ENCODE measurements around the gene PHF21A.
"Not testable (repeated sequence)": the region's sequence is repeated elsewhere in the genome, so short reads cannot be mapped to it uniquely, and the experiment has no call there.

The PHF21A gene

DNA sequence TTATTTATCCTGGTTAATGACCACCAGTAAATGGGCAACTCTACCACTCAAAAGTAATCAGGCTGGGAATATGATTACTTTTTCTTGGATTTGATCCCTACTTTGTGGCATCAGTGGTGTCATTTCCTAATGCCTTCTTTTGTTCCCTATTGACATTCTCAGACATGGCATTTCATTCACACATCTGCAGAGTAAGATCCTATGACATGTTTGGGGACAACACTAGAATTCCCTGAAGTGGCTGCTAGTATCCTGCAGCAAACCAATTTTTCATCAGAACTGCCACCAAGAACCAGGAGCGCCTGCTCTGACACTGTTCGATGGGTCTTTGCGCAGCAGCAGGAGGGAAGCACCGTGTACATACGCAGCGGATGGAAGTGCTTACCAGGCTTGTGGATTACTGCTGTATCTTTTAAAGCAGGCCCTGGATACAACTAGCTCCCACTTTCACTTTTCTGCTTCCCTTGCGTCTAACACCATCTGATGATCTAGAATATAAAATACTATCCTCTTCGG, 101.1 kb downstream of the PHF21A start:
- no peak for FAIRE-seq

DNA sequence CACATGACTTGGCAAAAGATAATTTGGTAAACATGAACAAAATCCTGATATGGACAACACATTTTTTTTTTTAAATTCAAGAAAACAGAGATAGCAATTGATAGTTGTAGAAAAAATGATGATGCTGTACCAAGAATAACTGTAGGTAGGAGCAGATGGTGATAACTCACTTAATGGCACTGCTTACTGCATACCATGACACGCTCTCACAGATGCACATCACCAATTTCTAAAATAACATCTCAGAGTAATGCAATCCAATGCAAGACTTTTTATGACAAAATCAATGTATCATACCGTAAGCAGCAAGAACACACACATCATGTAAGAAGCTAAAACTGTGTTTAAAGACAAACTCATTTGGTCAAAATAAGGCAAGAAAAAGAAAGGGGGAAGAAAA, 102.6 kb downstream of the PHF21A start:
- no peak for FAIRE-seq

DNA sequence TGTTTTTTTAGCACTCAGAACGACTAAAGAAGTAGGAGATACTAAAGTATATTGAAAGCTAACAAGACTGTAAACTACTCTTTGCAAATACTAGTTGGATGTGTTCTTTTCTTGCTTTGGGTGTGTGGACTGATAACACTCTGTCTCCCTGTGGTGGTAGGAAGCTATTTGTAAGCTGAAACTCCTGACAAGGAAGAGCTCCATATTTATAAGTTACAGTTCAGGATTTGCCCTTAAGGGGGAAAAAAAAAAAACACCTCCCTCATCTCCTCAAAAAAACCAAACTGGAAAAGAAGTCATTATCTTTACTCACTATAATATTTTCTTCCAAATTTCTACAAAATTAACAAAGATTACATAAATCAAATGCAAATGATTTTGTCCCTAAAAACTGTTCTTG, 103.9 kb downstream of the PHF21A start:
- no peak for FAIRE-seq

DNA sequence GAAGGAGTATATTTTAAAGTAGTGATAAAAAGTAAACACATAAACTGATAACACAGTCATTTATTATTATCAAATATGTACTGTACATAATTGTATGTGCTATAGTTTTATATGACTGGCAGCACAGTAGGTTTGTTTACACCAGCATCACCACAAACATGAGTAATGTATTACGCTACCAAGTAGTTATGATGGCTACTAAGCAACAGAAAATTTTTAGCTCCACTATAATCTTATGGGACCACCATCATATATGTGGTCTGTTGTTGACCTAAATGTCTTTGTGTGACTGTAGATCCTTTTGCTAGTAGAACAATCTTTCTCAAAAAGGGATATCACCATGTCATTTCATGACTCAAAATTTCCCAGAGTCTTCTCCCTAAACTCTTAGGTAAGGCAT, 105.3 kb downstream of the PHF21A start:
- FAIRE-seq = no peak

DNA sequence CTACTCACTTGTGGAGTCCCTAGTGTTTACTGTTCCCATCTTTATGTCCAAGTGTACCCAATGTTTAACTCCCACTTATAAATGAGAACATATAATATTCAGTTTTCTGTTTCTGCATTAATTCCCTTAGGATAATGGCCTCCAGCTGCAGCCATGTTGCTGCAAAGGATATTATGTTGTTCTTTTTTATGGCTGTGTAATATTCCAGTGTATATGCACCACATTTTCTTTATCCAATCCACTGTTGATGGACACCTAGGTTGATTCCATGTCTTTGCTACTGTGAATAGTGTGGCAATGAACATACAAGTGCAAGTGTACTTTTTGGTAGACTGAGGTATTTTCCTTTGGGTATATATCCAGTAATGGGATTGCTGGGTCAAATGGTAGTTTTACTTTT, 107.1 kb downstream of the PHF21A start:
- not testable (repeated sequence) for FAIRE-seq

DNA sequence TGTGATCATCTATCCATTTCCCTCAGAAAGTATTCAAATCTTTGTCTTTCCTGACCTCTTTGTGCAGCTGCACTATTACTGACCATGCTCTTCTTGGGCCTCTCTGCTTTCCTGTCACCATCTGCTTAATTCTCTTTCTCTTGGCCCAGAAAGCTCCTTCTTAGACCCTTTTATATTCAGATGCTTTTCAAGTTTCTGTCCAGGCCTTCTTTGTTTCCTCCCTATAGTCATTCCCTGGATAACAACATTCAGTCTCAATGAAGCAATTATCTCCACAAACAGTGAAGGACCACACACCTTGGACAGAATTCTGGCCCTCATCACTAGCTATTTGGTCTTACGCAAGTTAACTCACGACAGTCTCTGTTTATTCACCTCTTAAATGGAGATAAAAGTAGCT, 109.1 kb downstream of the PHF21A start:
- no peak for FAIRE-seq

DNA sequence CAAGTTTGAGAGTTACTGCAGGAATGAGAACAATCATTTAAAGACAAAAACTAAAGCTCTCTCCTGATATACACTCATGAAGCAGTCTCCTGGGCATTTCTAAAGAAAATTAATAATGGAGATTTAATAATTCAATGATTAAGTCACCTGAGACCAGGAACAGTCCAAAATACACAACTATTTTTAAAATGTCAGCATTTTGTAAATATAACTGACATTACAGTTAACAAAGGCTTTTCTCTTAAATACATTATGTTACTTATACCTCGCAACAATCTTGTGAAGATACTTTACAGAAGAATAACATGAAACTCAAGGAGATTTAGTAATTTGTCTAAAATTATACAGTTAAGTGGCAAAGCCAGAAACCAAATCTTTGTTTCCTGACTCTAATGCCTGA, 111.2 kb downstream of the PHF21A start:
- no peak for FAIRE-seq

DNA sequence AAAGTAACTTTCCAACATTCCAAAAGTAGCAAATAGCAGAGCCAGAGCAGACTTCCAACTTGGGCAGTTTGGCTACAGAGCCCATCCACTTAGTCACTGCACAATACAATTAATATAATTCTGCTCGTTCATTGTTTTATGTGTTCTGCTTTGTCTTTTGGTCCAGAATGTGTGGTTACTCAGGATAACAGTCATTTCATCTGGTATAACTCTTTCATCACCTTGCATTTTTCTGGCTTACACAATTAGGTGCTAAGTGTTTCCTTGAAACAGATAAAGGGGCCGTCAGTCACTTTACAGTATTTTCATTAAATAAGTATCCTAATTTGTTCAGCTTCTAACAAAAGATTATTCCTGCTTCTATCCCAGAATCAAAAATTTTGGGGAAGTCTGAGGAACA, 111.6 kb downstream of the PHF21A start:
- FAIRE-seq = no peak

DNA sequence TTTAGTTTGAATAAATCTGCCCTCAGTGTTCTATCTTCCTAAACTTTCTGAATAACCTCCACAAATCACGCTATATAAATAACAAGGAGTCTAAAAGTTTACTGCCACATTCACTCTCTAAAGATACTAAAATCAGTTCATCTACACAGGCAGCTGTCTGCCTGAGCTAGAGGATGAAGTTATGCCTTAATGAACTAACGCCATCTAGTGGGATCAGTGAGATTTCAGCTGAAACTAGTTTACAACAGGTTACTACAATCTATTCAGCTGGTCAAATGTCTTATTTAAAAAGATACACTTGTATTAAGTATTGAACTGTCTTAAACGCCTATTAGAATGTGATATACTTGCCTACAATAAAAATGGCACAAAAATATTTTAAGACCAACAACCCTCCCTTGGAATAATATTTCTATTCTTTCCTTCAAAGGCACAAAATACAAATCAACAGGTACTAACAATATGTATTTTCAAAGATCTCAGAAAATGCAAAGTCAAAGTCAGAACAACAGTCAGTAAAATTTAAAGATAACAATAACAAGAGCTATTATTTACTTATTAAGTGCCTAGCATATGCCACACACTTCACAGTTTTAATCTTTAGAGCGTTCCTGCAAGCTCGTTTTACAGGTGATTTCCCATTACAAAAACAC, 114.7 kb downstream of the PHF21A start:
- peak; percentile 94 for FAIRE-seq

DNA sequence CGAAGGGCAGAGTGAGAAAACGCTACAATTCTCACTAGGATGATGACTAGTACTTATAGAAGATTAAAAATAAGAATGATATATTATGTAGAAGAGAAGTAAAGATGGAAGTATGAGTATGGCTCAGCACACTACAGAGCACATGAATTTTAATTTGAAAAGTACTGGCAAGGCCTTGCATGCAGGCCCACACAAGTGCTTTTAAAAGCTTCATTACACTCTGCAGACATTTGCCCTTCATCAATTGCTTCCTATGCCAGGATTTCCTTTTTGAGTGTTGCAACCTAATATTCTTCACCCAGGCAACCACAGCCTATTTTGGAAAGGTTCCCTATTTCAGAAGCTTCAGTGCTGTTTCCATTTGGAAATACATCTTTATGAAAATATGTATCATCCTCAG, 117.7 kb downstream of the PHF21A start:
- FAIRE-seq = no peak

DNA sequence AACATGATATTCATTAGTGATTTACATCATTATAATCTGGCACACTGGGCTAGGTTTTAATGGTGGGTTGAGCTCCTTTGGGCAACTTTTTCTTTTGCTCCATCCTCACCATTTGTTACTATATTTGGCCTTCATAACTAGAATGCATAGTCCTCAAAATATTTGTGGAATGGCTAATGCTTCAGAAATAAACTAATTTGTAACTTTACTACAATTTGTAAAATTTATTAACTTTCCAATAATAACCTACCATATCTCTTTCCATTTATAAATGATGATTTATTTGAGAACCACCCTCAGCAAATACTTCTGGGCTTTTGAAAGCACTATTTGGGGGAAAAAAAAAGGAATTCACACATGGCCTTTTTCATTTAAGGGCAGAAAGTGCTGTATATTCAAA, 119.1 kb downstream of the PHF21A start:
- no peak for FAIRE-seq

DNA sequence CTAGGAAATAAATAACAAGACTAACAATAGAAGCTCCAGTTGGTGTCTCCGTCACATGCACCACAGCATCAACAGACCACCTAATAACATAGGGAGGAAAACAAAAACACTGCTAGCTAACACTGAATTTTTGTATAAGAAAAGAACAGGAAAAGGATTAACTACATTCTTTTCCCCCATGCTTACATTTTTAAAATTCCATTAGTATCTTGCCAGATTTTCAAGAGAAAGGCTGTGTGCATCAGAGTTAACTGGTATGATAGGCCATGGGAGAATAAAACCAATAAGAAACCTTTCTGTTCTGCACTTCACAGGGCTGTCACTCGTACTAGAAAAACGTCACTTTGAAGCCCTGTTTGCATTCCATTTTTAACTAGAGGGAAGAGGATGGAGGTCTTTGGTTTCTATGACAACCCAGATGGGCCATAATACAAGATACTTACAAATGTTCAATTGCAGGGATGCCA, 119.8 kb downstream of the PHF21A start:
- FAIRE-seq = no peak

DNA sequence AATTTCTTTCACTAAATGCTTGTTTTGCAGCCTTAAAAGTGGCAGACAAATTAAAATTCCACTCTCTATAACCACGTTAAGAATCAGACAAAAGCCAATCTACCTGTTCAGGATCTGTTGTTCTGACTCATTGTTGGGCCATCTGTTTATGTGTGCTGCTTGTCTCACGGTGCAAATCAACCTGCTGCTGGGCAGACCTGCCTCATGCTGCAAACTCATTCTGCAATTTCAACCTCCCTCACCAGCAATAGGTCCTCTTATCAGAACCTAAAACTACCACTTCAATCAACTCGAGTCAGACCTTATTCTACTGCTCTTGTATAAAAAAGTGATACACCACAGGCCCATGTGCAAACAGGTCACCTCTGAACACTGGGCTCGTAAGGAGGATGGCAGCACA, 123.7 kb downstream of the PHF21A start:
- no peak for FAIRE-seq

DNA sequence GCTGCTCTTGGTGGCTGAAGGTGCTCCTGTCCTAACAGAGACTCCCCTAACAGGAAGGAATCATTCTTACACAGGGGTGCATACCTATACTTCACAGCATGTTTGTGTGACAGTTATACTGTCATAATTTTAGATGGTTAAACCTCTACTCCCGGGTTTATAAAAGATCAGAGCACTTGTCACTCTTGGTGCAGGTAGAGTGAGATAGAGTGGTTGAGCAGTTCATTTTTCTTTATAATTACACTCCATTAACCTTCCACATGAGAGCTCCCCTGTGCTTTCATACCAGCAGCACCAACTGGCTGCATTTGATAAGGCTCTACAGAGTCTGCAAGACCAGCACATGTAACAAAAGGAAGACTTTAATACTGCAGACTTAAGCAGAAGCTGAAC, 125.9 kb downstream of the PHF21A start:
- no peak for FAIRE-seq

DNA sequence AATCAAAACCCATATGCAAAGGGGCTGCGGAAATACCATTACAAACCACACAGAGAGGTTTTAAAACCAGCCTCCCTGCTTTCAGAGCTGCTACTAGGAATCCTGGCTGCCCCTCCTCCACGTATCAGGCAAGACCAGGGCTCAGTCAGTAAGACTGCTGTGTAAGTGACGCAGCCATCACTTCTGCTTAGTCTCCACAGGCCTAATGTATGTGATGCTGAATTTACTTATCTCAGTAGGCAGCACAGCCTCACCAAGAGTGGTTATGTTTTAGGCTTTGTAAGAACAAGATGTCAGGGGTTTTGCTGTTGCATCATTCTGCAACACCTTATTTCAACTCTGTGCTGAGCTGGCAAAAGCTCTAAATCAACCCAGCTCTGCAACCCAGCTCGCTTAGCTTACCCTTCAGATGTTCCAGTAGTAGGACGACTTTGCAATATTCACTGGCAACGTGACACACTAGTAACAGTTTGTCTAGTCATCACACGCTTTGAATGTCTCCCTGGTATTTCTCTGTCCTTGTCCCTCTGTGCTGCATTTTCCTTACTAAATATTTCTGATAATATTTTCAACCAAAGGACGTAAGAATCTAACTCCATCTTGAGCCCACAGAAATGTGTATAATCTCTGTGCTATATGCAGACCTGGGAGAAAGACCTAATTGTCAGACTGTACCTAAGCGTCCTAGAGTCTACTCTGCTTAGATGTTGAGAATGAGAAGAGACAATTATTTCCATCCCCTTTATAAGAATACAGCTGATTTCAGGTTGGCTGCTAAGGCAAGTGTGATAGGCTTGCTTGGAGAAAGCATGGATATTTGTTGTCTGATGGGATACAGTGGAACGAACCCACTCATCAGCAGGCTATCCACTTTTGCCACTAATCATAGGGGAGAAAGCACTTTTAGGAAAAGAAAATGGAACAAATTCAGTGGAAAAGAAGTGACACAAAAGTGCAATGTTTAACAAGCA, 126.6 kb downstream of the PHF21A start:
- no peak for FAIRE-seq

DNA sequence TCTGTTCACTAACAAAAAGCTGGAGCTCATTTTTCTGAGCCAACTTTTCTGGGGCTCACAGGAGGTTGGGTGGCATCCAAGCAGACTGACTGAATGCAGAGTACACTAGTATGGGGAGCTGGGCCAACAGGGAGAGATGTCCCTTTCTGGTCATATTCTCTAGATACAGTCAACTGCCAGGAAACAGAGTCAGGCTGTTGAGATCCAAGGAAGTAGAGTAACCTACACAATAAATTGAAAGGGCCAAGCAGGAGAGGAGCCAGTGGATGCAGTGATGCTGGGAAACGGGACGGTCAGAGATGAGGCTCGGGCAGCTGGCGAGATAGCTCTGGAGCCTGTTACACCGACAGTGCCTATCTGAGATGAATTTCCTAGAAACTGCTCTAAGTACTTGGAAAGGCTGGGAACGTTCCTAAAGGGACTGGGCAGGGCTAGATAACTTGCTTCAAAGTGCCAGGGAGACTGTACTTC, 127.7 kb downstream of the PHF21A start:
- FAIRE-seq = no peak

DNA sequence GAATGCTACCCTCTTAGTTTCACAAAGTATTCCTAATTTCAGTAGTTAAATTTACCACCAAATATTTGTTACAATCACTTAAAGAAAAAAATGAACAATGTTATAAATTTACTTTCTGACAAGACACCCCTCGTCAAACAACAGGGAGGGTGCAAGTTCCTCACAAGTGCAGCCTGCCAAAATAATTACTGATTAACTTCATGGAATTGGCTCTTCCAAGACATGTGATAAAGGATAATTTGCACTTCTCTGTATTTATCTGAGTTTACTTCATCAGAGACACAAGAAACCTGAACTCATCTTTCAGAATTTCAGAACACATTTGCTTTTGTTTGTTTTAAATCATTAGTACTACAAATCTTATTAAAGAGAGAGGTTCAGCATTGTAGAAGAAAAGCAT, 132.3 kb downstream of the PHF21A start:
- FAIRE-seq = no peak

DNA sequence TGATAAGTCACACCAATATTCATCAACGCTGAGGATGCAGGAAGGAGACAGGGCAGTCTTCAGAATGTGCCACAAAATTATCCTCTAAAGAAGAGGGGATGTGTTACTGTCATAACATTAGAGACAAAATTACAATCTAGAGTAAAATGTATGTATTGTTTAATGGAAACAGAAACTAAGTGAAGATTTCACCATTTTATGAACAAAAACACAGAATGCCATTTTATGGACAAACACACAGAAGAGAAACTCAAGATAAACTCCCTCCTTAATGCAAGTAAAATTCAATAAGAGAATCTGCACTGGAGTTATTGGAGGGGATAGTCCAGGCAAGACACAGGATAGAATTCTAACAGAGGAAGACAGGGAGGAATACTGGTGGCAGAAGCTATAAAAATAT, 136.0 kb downstream of the PHF21A start:
- FAIRE-seq = no peak

DNA sequence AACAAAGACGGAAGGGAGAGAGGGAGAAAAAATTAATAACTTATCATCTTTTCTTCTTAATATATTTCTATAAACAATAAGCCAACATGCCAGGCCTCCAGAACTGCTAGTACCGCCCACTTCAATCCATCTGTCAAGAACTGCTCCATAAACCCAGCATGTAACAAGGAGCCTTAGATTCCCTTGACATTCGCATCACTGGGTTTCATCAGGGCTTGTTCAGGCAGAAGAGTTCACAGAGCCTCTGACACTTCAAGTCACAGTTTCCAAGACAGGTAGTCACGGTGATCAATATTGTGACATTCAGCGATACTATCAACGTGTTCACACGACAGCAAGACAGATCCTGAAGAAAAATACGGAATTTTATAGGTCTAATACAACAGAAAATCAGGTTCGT, 137.1 kb downstream of the PHF21A start:
- no peak for FAIRE-seq

DNA sequence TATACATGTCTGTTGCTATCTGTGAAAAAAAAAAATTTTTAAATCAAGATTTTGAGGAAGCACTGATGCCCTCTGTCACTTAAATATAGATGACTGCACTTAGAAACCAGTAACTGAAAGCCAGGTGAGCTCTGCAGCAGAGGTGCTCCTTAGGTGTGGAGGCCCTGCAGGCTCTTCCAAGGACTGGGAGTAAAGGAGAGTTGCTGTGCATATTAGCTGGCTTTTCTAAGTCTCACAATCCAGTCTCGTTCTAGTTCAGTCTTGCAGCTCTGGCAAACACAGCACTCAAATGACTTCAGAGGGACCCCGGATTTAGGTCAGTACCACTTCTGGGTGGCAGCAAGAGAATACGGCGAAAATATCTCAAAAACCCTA, 137.8 kb downstream of the PHF21A start:
- no peak for FAIRE-seq

DNA sequence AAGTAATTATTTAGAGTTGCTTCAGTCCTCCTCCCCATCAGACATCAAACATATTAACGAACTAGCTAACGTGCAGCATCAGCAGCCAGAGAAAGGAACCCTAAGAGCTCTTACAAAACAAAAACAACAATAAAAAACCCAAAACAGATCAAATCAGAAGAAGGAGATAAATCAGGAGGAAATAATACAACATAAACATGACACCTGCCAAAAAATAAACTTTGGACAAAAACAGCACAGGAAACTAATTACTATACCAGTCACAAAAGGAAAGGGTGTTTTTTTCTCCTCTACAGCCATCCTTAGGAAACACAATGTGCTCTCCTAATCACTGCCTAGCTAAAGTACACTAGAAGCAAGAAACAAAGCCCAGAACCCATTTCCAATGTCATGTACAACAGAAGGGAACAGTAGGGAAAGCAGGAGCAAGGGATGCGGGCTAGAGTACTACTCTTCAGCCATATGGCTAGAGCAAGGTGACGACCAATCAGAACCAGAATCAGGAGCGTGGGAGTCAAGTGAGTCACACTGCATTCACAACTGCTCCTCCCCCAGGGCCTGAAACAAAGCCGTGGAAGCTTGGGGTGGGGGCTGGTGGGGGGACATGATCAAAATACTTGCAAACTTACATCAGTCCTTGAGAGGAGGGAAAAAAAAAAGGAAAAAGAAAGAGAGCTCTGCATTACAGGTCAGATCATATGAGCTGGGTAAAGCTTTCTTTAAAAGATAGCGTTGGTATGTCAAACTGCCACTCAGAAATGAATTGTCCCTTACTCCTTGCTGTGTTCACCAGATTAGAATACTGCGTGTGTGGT, 138.4 kb downstream of the PHF21A start:
- FAIRE-seq = no peak

DNA sequence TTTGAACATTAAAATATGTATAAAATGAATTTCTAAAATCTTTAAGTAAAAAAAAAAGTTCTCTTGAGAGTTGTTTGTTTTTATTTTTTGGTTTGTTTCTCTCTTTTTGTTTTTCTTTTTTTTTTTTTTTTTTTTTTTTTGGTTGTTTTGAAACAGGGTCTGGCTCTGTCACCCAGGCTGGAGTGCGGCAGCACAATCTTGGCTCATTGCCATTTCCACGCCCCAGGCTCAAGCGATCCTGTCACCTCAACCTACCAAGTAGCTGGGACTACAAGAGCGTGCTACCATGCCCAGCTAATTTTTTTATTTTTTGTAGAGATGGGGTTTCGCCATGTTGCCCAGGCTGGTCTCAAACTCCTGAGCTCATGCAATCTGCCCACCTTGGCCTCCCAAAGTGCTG, 139.4 kb downstream of the PHF21A start:
- FAIRE-seq = not testable (repeated sequence)

DNA sequence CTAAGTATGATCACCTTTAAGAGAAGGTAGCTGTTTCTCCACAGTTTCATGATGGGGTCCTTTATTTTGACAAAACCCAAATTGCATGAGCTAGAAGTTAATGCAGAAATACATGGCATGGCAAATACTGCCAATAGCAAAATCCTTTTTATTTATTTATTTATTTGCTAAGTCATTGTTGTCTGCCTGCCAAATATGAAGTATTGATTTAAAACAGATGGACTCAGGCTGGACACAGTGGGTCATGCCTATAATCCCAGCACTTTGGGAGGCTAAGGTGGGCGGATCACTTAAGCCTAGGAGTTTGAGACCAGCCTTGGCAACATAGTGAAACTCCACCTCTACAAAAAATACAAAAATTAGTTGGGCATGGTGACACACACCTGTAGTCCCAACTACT, 146.4 kb downstream of the PHF21A start:
- FAIRE-seq = no peak

All from TTC549 (cell line).